Trophoblast cell (in vitro differentiated cells and primary cell): ENCODE results near the gene CFAP97D1.

Experiments
- DNase-seq, 2 donors: peaks; one replicate each; pipeline ENCODE4 v3.0.0-alpha.2; 2016
- H2AFZ ChIP-seq: 2 replicates; pipeline ENCODE4 v1.6.1; 2013; ENCODE audit warnings: low read length, moderate library complexity, mild to moderate bottlenecking; ENCODE audit not compliant: insufficient read depth, poor library complexity
- H2AK5ac ChIP-seq: 2 replicates; pipeline ENCODE4 v1.6.1; 2013; ENCODE audit warnings: mild to moderate bottlenecking, low read length
- H2BK120ac ChIP-seq: 2 replicates; pipeline ENCODE4 v1.6.1; 2013; ENCODE audit warnings: low read length, mild to moderate bottlenecking, moderate library complexity; ENCODE audit not compliant: insufficient read depth, poor library complexity
- H2BK12ac ChIP-seq: 2 replicates; pipeline ENCODE4 v1.6.1; 2013; ENCODE audit warnings: mild to moderate bottlenecking, low read length, moderate library complexity
- H2BK5ac ChIP-seq: 2 replicates; pipeline ENCODE4 v1.6.1; 2013; ENCODE audit warnings: low read length, low read depth, moderate library complexity, mild to moderate bottlenecking; ENCODE audit not compliant: poor library complexity
- H3K14ac ChIP-seq: 2 replicates; pipeline ENCODE4 v1.6.1; 2013; ENCODE audit warnings: mild to moderate bottlenecking, low read length
- H3K18ac ChIP-seq: 2 replicates; pipeline ENCODE4 v1.6.1; 2013; ENCODE audit warnings: mild to moderate bottlenecking, low read length
- H3K23ac ChIP-seq: 2 replicates; pipeline ENCODE4 v1.6.1; 2013; ENCODE audit warnings: low read length
- H3K27ac ChIP-seq: 2 replicates; pipeline ENCODE4 v1.5.1; 2013; ENCODE audit warnings: low read depth, mild to moderate bottlenecking, inconsistent platforms, low read length, moderate library complexity
- H3K27me3 ChIP-seq: 2 replicates; pipeline ENCODE4 v1.6.1; 2013; ENCODE audit warnings: inconsistent platforms, mild to moderate bottlenecking, low read length, moderate library complexity; ENCODE audit not compliant: insufficient read depth
- H3K36me3 ChIP-seq, 2 experiments: 1 replicate in 1 of 2; 2 replicates in 1 of 2; pipeline ENCODE4 v1.6.1; 2013; ENCODE audit warnings: low read length in 2 of 2, mild to moderate bottlenecking in 2 of 2, moderate library complexity in 1 of 2; ENCODE audit not compliant: insufficient read depth in 2 of 2, control insufficient read depth in 1 of 2
- H3K4ac ChIP-seq: 2 replicates; pipeline ENCODE4 v1.6.1; 2013; ENCODE audit warnings: low read depth, mild to moderate bottlenecking, low read length, moderate library complexity
- H3K4me1 ChIP-seq, 2 experiments: 1 replicate in 1 of 2; 2 replicates in 1 of 2; pipeline ENCODE4 v1.6.1; 2013; ENCODE audit warnings: low read length in 2 of 2, mild to moderate bottlenecking in 2 of 2, moderate library complexity in 1 of 2; ENCODE audit not compliant: insufficient read depth in 2 of 2, control insufficient read depth in 1 of 2
- H3K4me2 ChIP-seq: 2 replicates; pipeline ENCODE4 v1.6.1; 2013; ENCODE audit warnings: inconsistent platforms, mild to moderate bottlenecking, low read length, moderate library complexity
- H3K4me3 ChIP-seq: 2 replicates; pipeline ENCODE4 v1.5.1; 2013; ENCODE audit warnings: mild to moderate bottlenecking, low read depth, low read length, inconsistent platforms
- H3K79me1 ChIP-seq: one replicate; pipeline ENCODE4 v1.6.1; 2013; ENCODE audit warnings: low read length
- H3K79me2 ChIP-seq: 2 replicates; pipeline ENCODE4 v1.6.1; 2013; ENCODE audit warnings: low read length, mild to moderate bottlenecking; ENCODE audit not compliant: control insufficient read depth, insufficient read depth, poor library complexity
- H3K9ac ChIP-seq: 2 replicates; pipeline ENCODE4 v1.6.1; 2013; ENCODE audit warnings: mild to moderate bottlenecking, low read length
- H3K9me3 ChIP-seq: 2 replicates; pipeline ENCODE4 v1.6.1; 2013; ENCODE audit warnings: low read depth, mild to moderate bottlenecking, control low read depth, inconsistent platforms, low read length; ENCODE audit not compliant: insufficient read depth
- H4K12ac ChIP-seq: 2 replicates; pipeline ENCODE4 v1.6.1; 2013; ENCODE audit warnings: low read depth, mild to moderate bottlenecking, low read length, moderate library complexity
- H4K8ac ChIP-seq: 2 replicates; pipeline ENCODE4 v1.6.1; 2013; ENCODE audit warnings: low read depth, mild to moderate bottlenecking, low read length, moderate library complexity
- H4K91ac ChIP-seq: one replicate; pipeline ENCODE4 v1.6.1; 2013; ENCODE audit warnings: low read depth, mild to moderate bottlenecking, low read length, moderate library complexity
- WGBS: extraction: QIAGEN DNeasy Blood & Tissue Kit; methylation state at CpG from one replicate; pipeline ENCODE4 v1.1.7; 2013; ENCODE audit warnings: missing lambda C conversion rate; ENCODE audit not compliant: insufficient read length, insufficient coverage; ENCODE audit errors: extremely low coverage; 5-methylcytosine and 5-hydroxymethylcytosine counted together

Gene CFAP97D1

DNA sequence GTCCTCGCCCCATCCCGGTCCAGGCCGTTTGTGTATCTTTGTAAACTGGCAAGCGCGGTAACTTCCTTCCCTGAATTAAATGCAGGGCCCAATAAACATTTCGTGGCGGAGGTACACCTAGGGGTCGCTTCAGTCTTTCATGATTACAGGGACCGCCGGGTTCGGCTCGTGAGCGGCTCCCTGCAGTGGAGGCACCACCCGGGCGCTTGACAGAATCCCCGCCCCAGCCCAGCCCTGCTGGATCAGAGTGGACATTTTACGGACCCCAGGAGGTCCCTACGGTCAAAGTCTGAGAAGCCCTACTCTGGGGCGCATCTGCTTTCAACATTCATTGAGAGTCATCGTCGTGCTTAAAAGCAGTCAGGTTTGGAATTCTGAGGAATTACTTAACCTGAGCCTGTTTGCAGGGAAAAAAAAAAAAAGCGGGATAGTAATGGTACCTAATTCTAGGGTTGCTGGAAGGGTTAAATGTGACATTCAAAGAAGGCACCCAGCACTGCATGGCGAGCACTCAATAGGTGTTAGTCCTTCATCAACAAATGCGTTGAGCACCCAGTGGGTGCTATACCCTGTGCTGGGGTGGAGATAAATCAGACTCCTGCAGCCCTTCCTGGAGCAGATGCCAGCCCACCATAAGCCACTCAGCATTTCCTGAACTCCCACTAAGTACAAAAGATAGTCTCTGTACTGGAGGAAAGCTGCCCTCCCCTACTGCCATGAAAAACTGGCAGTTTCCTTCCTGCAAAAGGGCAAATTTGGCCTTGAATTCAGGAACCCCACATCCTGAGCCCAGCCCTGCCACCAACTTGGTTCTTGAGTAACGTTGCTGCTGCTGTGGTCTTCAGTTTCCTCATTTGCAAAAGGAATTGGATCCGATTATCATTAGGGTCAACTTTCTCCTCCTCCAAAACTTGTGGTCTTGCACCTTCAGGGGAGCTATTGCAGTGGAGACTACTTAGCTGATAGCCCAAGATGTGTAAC is 800 bp upstream of the CFAP97D1 start:
- Histone ChIP-seq H3K4me3 (peak overlapping the region; percentile 86), H3K18ac (peak overlapping the region; percentile 63), H3K79me2 (peaks cover 11% of the 10 kb centered on the region), H2BK12ac (no peak overlapping the region), H2BK120ac (peak overlapping the region; percentile 40), H2BK5ac (no peak overlapping the region), H4K8ac (peak overlapping the region; percentile 77), H3K4me2 (peak overlapping the region; percentile 92), H3K36me3 (peaks cover 15 to 22% of the 10 kb centered on the region in 2 experiments), H4K91ac (peak overlapping the region; percentile 59), H3K27ac (peak overlapping the region; percentile 95), H3K4me1 (peaks cover 4 to 6% of the 10 kb centered on the region in 2 experiments), H4K12ac (peak overlapping the region; percentile 43), H3K4ac (no peak overlapping the region), H2AFZ (peak overlapping the region; percentile 74), H3K9me3 (no peaks in the 10 kb centered on the region), H3K23ac (no peak overlapping the region), H3K9ac (peak overlapping the region; percentile 75), H3K79me1 (peaks cover 16% of the 10 kb centered on the region), H3K14ac (peak overlapping the region; percentile 67), H2AK5ac (no peak overlapping the region), H3K27me3 (no peaks in the 10 kb centered on the region)
- no CpG with 5 or more reads among the region's 26 CpGs for WGBS
- no peak for DNase-seq

DNA sequence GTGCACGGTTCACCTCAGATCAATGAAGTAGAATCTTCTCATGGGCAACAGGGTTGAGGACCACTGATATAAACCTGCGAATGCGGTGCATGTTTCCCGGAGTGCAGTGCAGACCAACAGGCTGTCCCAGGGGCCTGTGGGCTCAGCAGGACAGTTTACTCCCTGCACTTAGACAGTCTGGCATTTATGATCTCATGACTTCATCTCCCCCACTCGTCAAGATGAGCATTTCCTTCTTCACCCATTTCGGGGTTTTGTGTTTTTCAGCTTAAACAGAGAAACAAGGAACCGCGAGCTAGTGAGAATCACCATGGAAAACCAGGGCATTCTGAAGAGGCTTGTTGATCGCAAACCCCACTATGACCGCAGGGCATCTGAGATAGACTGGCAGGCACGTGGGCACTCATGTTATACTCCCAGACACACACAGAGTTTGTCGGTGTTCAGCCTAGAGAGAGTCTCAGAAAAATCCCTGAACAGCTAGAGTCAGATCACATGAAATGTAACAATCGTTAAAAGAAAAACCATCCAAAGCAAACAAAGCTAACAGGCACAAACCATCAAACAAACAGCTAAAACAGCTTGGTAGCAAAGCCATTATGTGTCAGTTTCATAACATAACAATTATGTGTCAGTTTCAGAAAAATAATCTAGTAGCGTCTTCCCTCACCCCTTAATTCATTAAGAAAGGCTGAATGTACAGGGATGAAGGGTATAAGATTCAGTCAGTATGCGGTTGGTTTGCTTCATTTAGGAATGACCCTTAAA is 2.9 kb downstream of the CFAP97D1 start:
- no peak overlapping the region for H2AFZ ChIP-seq
- WGBS, result no CpG with 5 or more reads among the region's 15 CpGs
- H2BK5ac ChIP-seq, result no peak overlapping the region
- H3K9ac ChIP-seq, result no peak overlapping the region
- H2AK5ac ChIP-seq, result no peak overlapping the region
- no peak overlapping the region for H3K14ac ChIP-seq
- no peak overlapping the region for H3K4me3 ChIP-seq
- H3K79me1 ChIP-seq, result peaks cover 10% of the 10 kb centered on the region
- no peak overlapping the region for H4K8ac ChIP-seq
- no peak overlapping the region for H4K91ac ChIP-seq
- H3K18ac ChIP-seq, result no peak overlapping the region
- H3K27ac ChIP-seq, result no peak overlapping the region
- no peaks in the 10 kb centered on the region for H3K4me1 ChIP-seq
- no peak overlapping the region for H3K4me2 ChIP-seq
- H3K79me2 ChIP-seq, result peaks cover 5% of the 10 kb centered on the region
- no peaks in the 10 kb centered on the region for H3K36me3 ChIP-seq
- H3K9me3 ChIP-seq, result no peaks in the 10 kb centered on the region
- H3K23ac ChIP-seq, result no peak overlapping the region
- no peak overlapping the region for H2BK12ac ChIP-seq
- DNase-seq, result no peak
- H4K12ac ChIP-seq, result no peak overlapping the region
- H2BK120ac ChIP-seq, result no peak overlapping the region
- no peak overlapping the region for H3K4ac ChIP-seq
- no peaks in the 10 kb centered on the region for H3K27me3 ChIP-seq

DNA sequence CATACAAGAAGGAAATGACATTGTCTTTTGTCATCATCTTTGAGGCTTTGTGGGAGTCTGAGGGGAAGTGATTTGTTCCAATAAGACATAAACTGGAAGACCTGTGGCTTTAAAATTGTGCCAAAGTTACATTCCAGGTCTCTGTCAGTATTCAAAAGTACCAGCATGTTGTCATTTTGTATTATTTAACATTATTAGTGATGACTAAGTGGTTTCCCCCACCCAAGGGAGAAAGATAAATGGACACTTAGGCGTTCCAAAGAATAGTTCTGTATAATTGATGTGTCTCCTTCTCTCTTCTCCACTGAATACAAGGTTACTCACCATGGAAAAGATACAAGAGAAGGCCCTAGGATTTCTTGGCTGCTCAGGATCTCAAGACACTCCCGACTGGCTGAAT is 3.8 kb downstream of the CFAP97D1 start:
- H2AK5ac ChIP-seq, result no peak overlapping the region
- no peaks in the 10 kb centered on the region for H3K4me1 ChIP-seq
- H3K79me2 ChIP-seq, result no peaks in the 10 kb centered on the region
- no peaks in the 10 kb centered on the region for H3K36me3 ChIP-seq
- no peaks in the 10 kb centered on the region for H3K27me3 ChIP-seq
- no peak overlapping the region for H2BK12ac ChIP-seq
- H2BK120ac ChIP-seq, result no peak overlapping the region
- no peak overlapping the region for H4K12ac ChIP-seq
- H4K8ac ChIP-seq, result no peak overlapping the region
- no peak overlapping the region for H3K27ac ChIP-seq
- H3K23ac ChIP-seq, result no peak overlapping the region
- H2BK5ac ChIP-seq, result no peak overlapping the region
- H3K4me3 ChIP-seq, result no peak overlapping the region
- H3K4ac ChIP-seq, result no peak overlapping the region
- H3K4me2 ChIP-seq, result no peak overlapping the region
- no peak for DNase-seq
- no peak overlapping the region for H4K91ac ChIP-seq
- no peaks in the 10 kb centered on the region for H3K9me3 ChIP-seq
- no peak overlapping the region for H3K9ac ChIP-seq
- no peak overlapping the region for H3K14ac ChIP-seq
- H3K18ac ChIP-seq, result no peak overlapping the region
- H2AFZ ChIP-seq, result no peak overlapping the region
- H3K79me1 ChIP-seq, result peaks cover 2% of the 10 kb centered on the region
- no CpG with 5 or more reads among the region's 2 CpGs for WGBS

DNA sequence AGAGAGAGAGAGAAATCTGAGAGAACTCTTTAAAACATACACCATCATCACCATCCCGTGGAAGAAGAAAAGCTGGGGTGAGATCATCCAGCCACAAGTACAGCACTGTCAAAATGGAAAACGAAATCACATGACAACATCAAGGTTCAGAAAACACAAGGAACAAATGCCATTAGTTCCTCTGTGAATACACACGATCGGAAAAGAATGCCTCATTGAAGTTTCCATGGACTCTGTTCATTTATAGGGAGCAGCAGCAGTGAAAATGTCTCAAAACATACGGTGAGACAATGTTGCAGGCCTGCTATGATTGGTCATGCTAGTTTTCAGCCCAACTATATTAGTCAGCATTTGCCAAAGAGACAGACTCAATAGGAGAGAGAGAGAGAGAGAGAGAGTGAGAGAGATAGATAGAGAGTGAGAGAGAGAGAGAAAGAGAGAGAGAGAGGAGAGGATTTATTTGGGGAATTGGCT is 4.4 kb downstream of the CFAP97D1 start:
- H2AFZ ChIP-seq, result no peak overlapping the region
- H3K9ac ChIP-seq, result no peak overlapping the region
- no peak overlapping the region for H3K23ac ChIP-seq
- no peak overlapping the region for H3K4ac ChIP-seq
- H3K79me2 ChIP-seq, result no peaks in the 10 kb centered on the region
- H2BK120ac ChIP-seq, result no peak overlapping the region
- H3K27ac ChIP-seq, result no peak overlapping the region
- no peak overlapping the region for H3K18ac ChIP-seq
- no peak overlapping the region for H4K91ac ChIP-seq
- no peak for DNase-seq
- no peaks in the 10 kb centered on the region for H3K36me3 ChIP-seq
- no peaks in the 10 kb centered on the region for H3K4me1 ChIP-seq
- no peak overlapping the region for H3K4me3 ChIP-seq
- no peak overlapping the region for H2AK5ac ChIP-seq
- H2BK5ac ChIP-seq, result no peak overlapping the region
- no peak overlapping the region for H2BK12ac ChIP-seq
- WGBS, result no CpG with 5 or more reads among the region's 5 CpGs
- H3K4me2 ChIP-seq, result no peak overlapping the region
- no peaks in the 10 kb centered on the region for H3K79me1 ChIP-seq
- H3K27me3 ChIP-seq, result no peaks in the 10 kb centered on the region
- H4K8ac ChIP-seq, result no peak overlapping the region
- H3K9me3 ChIP-seq, result no peaks in the 10 kb centered on the region
- no peak overlapping the region for H3K14ac ChIP-seq
- H4K12ac ChIP-seq, result no peak overlapping the region
